ENCODE measurements around the gene SLC35C1.

GRCh38 chr11:45805305-45806071 is 539 bp downstream of the SLC35C1 start:
- TF ChIP-seq, protein P1, sequence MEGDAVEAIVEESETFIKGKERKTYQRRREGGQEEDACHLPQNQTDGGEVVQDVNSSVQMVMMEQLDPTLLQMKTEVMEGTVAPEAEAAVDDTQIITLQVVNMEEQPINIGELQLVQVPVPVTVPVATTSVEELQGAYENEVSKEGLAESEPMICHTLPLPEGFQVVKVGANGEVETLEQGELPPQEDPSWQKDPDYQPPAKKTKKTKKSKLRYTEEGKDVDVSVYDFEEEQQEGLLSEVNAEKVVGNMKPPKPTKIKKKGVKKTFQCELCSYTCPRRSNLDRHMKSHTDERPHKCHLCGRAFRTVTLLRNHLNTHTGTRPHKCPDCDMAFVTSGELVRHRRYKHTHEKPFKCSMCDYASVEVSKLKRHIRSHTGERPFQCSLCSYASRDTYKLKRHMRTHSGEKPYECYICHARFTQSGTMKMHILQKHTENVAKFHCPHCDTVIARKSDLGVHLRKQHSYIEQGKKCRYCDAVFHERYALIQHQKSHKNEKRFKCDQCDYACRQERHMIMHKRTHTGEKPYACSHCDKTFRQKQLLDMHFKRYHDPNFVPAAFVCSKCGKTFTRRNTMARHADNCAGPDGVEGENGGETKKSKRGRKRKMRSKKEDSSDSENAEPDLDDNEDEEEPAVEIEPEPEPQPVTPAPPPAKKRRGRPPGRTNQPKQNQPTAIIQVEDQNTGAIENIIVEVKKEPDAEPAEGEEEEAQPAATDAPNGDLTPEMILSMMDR (IDR thresholded peaks at IDR 0.05; ENCODE audit: low read depth, low read length), result no peak
- no peak for TF ChIP-seq EZH2phosphoT487 (IDR thresholded peaks at IDR 0.05; ENCODE audit: low read depth)

Measured in OCI-LY3 (cell line).